GM21529 (cell line): ENCODE measurements around the gene MAGEB2.
"Not testable (repeated sequence)": the region's sequence is repeated elsewhere in the genome, so short reads cannot be mapped to it uniquely, and the experiment has no call there.

Source experiments
- ATAC-seq: cut with Tn5 transposase; IDR thresholded peaks from one replicate; pipeline ENCODE4 v1.9.1; 2021; ENCODE audit not compliant: unreplicated experiment

Gene MAGEB2

DNA sequence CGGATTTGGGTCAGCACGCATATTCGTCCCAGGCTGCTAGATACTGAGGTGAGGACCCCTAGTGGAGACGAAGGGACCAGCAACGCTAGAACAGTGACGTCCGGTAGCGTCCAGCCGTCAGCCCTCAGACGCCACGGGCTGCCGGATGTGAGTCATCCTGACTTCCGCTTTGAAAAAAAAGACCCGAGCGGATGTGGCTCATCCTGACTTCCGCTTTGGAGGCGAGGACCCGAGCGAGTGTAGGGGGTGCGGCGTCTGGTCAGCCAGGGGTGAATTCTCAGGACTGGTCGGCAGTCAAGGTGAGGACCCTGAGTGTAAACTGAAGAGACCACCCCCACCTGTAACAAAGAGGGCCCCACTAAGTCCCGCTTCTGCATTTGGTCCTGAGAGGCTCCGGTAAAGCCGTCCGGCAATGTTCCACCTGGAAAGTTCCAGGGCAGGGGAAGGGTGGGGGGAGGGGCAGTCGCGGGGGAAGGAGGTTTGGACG, at the start of gene MAGEB2:
Gene MAGEB2 (plus strand): TSS at position 207 of the 487 bp plus-strand sequence. CDS start 3,018 bp downstream, outside the sequence.
- no peak for ATAC-seq

DNA sequence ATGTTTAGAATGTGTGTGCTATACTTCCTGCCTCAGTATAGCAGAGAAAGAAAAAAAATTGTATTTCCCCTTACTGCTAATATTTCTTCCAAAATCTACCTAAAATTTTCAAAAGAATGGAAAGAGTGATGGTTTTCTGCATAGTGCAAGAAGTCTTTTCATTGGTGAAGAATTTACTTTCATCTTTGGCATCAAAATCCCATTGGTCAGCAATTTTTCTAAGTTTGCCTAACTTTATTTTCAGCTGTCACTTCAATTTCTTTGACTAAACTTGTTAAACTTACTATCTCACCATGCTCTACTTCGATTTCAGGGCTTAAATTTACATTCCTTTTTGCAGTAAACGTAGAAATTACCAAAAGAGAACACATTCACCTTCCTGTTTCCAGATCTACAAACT, 44.5 kb upstream of the MAGEB2 start:
- no peak for ATAC-seq

DNA sequence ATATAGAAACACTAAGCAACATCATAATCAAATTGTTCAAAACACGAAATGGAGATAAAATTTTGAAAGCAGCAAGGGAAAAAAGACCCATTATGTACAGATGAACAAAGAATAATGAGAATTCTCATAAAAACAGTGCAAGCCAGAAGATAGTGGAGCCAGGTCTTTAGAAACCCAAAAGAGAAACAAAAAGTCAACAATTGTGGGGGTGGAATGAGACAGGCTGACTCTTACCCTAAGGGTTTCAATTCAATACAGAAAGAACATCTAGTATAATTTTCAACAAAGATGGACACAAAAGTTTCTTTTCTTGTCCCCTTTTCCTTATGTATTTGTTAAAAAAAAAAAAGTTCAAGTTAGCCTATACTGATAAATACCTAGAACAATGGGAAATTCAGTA, 34.0 kb upstream of the MAGEB2 start:
- ATAC-seq, result peak; percentile 53

- ATAC-seq, result no peak
Measured at GRCh38 chrX:30183554-30183953, 31.8 kb upstream of the MAGEB2 start.

GRCh38 chrX:30190426-30190825, 24.9 kb upstream of the MAGEB2 start:
- ATAC-seq, result no peak

GRCh38 chrX:30193910-30194309, 21.5 kb upstream of the MAGEB2 start:
- not testable (repeated sequence) for ATAC-seq

- ATAC-seq, result peak; percentile 59
Measured at GRCh38 chrX:30196322-30196721, 19.0 kb upstream of the MAGEB2 start.

DNA sequence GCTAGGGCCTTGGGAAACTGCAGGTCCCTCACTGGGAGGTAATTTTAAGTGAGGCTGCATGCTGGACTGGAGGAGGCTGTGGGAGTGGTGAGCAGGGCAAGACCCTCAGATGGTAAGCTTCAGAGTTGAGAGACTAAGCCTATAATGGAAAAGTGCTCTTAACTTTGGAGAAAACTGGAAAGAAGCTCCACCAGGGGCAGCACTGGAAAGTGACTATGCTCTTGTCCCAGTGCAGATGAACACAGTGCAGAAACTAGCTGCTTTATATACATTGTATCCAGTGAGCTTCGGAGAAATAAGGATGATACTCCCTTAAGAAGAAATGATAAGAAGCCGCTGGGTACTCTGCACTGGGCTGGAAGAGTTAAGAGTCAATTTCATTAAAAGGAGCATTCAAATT, 3.2 kb upstream of the MAGEB2 start:
- ATAC-seq, result no peak

DNA sequence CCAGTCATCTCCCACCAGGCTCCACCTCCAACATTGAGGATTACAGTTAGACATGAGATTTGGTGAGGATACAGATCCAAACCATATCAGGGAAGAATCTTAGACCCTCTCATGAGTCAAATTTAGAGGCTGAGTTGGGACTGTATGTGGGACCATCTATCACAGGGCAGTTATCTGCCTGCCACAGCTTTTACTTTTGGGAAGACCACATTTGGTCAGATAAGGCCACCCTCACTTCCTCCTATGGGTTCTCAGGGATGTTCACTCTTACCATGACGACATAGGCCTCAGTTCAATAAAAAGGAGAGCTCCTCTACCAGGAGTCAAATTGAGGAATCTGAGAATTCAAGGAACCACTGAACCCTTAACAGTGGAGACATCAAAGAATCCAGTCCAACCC, 2.1 kb downstream of the MAGEB2 start:
- no peak for ATAC-seq

GRCh38 chrX:30219372-30219771, 4.0 kb downstream of the MAGEB2 start:
- no peak for ATAC-seq

- ATAC-seq, result no peak
Measured at GRCh38 chrX:30220661-30221060, 5.3 kb downstream of the MAGEB2 start.

DNA sequence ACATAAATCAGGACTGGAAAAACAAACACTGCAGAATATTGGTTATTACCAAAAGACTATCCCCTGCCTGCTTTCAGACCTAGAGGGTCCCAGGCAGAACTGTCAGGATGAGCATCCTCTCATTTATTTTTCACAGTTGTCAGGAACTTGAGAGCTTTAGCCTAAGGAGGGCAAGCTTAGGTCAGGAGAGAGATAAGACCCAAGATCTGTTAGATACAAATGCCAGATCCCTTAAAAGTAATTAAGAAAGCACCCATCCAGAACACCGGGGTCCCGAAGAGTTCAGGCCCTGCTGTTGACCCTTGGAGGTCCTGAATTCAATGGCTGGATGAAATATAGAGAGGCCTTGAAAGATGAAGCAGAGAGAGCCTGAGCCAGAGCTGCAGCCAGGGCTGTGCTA, 9.2 kb downstream of the MAGEB2 start:
- ATAC-seq, result no peak

- no peak for ATAC-seq
Measured at GRCh38 chrX:30228526-30228925, 13.2 kb downstream of the MAGEB2 start.

- ATAC-seq, result no peak
Measured at GRCh38 chrX:30230395-30230794, 15.0 kb downstream of the MAGEB2 start, which contains the start of gene MAGEB3. Gene MAGEB3, plus strand, starts transcription at chrX:30230657. Its CDS starts 5,268 bp downstream, at chrX:30235925.

- peak; percentile 66 for ATAC-seq
Measured at GRCh38 chrX:30241724-30242415, 26.5 kb downstream of the MAGEB2 start, which contains the start of gene MAGEB4. Gene MAGEB4, plus strand, starts transcription at chrX:30242000. Its CDS starts 136 bp downstream, at chrX:30242136.

DNA sequence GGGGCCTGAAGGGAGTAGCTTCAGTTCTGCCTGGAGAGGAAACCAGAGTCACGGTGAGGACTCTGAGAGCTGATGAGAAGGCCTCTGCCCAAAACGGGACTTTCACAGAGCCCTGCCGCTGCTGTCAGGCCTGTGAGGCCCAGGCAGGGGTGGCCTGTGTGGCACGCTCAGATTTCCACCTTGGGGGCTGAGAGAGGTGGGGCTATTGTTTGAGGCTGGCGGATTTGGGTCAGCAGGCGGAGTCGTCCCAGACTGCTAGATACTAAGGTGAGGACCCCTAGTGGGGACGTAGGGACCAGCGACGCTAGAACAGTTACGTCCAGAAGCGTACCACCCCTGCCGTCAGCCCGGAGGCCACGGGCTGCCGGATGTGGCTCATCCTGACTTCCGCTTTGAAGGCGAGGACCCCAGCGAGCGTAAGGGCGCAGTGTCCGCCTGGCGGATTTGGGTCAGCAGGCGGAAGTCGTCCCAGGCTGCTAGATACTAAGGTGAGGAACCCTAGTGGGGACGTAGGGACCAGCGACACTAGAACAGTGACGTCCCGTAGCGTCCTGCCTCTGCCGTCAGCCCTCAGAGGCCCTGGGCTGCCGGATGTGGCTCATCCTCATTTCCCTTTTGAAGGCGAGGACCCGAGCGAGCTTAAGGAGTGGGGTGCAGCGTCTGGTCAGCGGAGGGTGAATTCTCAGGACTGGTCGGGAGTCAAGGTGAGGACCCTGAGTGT, 31.6 kb downstream of the MAGEB2 start, which contains the start of gene MAGEB1:
Gene MAGEB1 (plus strand): TSS at position 378 of the 721 bp plus-strand sequence. CDS start 3,348 bp downstream, outside the sequence.
- no peak for ATAC-seq

- no peak for ATAC-seq
Measured at GRCh38 chrX:30248854-30249253, 33.5 kb downstream of the MAGEB2 start.

- ATAC-seq, result peak; percentile 69
Measured at GRCh38 chrX:30253257-30253656, 37.9 kb downstream of the MAGEB2 start.

- no peak for ATAC-seq
Measured at GRCh38 chrX:30259927-30260326, 44.6 kb downstream of the MAGEB2 start.

DNA sequence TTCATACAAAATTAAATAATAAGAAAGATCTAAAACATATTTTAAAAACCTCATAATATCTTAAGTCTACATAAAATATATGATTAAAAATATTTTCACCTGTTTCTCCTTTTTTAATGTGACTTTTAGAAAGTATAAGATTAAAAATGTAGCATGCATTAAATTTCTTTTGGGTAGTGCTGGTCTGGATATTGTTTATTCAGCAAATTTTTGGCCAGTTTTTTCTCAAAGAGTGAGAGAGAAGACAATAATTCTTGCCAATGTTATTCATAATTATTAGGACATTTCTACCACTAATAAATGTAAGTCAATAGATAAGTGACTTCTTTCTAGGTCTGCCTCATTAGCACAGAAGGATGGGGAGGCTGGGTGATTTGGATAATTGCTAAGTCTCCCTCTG, 45.6 kb downstream of the MAGEB2 start:
- ATAC-seq, result no peak

- ATAC-seq, result no peak
Measured at GRCh38 chrX:30262763-30263162, 47.4 kb downstream of the MAGEB2 start.
